Measurements from ENCODE around the gene TRMT6.

DNA sequence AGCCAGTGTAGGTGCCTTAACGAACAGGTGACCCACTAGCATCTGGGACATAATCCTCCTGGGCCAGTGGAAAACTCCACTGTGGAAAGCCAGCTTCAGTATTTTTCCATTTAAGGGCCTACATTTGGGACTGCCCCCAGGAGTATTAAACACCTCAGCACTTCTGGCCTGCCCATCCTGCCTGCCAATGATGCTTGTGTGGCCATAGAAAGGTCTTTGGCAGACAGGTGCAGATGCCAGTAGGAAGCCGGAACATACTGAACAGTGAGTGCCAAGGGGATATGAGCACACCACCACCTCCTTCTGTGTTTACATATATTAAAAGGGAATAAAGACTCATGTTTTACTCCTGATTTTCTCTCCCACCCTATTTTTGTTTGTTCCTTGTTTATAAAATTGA, 20.0 kb upstream of the TRMT6 start:
- TF ChIP-seq, protein P1, sequence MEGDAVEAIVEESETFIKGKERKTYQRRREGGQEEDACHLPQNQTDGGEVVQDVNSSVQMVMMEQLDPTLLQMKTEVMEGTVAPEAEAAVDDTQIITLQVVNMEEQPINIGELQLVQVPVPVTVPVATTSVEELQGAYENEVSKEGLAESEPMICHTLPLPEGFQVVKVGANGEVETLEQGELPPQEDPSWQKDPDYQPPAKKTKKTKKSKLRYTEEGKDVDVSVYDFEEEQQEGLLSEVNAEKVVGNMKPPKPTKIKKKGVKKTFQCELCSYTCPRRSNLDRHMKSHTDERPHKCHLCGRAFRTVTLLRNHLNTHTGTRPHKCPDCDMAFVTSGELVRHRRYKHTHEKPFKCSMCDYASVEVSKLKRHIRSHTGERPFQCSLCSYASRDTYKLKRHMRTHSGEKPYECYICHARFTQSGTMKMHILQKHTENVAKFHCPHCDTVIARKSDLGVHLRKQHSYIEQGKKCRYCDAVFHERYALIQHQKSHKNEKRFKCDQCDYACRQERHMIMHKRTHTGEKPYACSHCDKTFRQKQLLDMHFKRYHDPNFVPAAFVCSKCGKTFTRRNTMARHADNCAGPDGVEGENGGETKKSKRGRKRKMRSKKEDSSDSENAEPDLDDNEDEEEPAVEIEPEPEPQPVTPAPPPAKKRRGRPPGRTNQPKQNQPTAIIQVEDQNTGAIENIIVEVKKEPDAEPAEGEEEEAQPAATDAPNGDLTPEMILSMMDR (conservative IDR thresholded peaks at IDR 0.05) = no peak
- TF ChIP-seq EZH2 (IDR thresholded peaks at IDR 0.05; ENCODE audit: low read depth) = no peak

Data from PC-9 (cell line).